Stimulated activated naive CD4-positive, alpha-beta T cell treated with Interleukin-2 at 50 U/mL for 16 hours (primary cell): Measurements from ENCODE around the gene RACGAP1.

Source experiments
- DNase-seq: peaks from one replicate; lab custom pipeline; 2025; lab: John Stamatoyannopoulos, UW

The RACGAP1 gene

GRCh38 chr12:50025187-50026059 is at the start of gene RACGAP1:
Gene RACGAP1, minus strand, starts transcription at chr12:50025494. Its CDS starts 8,779 bp downstream, at chr12:50016715.
- peak; percentile 93 for DNase-seq

GRCh38 chr12:50073712-50074111 is 48.4 kb upstream of the RACGAP1 start:
- DNase-seq, result no peak

GRCh38 chr12:50073206-50073605 is 47.9 kb upstream of the RACGAP1 start:
- DNase-seq, result no peak

GRCh38 chr12:50072198-50072907 is 47.1 kb upstream of the RACGAP1 start:
- no peak for DNase-seq

GRCh38 chr12:50070314-50071060 is 45.2 kb upstream of the RACGAP1 start:
- DNase-seq, result peak; percentile 49

- no peak for DNase-seq
Observed at GRCh38 chr12:50069539-50069938, 44.2 kb upstream of the RACGAP1 start.

- DNase-seq, result no peak
Observed at GRCh38 chr12:50069069-50069468, 43.8 kb upstream of the RACGAP1 start.

GRCh38 chr12:50066402-50066801 is 41.1 kb upstream of the RACGAP1 start:
- no peak for DNase-seq

- DNase-seq, result no peak
Observed at GRCh38 chr12:50065726-50066310, 40.5 kb upstream of the RACGAP1 start.

GRCh38 chr12:50062728-50063460 is 37.6 kb upstream of the RACGAP1 start:
- DNase-seq, result no peak

GRCh38 chr12:50061946-50062686 is 36.8 kb upstream of the RACGAP1 start:
- no peak for DNase-seq

GRCh38 chr12:50061171-50061570 is 35.9 kb upstream of the RACGAP1 start:
- DNase-seq, result no peak

GRCh38 chr12:50060120-50060468 is 34.8 kb upstream of the RACGAP1 start:
- DNase-seq, result no peak

GRCh38 chr12:50059440-50060119 is 34.3 kb upstream of the RACGAP1 start:
- DNase-seq, result peak; percentile 9

- no peak for DNase-seq
Observed at GRCh38 chr12:50058743-50059312, 33.5 kb upstream of the RACGAP1 start.

GRCh38 chr12:50057896-50058670 is 32.8 kb upstream of the RACGAP1 start:
- no peak for DNase-seq

GRCh38 chr12:50057000-50057841 is 31.9 kb upstream of the RACGAP1 start, which contains the start of gene ASIC1:
Gene ASIC1, plus strand, starts transcription at chr12:50057596. Its CDS starts 1,171 bp downstream, at chr12:50058767.
- DNase-seq, result peak; percentile 38

GRCh38 chr12:50056639-50056976 is 31.3 kb upstream of the RACGAP1 start:
- DNase-seq, result no peak
